ENCODE measurements around the gene RUNX1.

DNA sequence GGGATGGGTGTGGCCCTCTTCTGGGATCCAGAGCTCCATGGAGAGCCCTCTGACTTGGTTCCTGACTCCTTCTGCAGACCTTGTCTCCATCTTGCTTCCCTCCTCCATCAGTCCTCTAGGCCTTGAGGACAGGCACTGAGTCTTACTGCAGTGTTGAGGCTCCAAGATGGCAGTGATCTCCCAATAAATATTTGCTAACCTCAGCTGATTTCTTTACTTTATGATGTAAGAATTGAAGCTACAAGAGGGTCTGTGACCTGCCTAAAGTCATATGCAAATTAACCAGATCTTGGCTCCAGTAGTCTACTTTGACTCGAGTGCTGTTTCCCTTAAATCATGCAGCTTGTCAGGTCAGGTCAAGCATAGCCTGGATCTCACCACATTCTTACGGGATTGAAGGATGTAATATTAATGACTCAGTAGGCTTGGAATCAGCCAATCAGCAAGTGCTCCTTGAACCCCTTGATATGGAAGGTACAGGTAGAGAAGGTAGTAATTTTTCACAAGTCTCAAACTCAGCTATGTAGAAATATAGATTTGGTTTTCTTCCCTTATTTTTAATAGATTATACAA, 287.3 kb downstream of the RUNX1 start:
- TF ChIP-seq, protein P1, sequence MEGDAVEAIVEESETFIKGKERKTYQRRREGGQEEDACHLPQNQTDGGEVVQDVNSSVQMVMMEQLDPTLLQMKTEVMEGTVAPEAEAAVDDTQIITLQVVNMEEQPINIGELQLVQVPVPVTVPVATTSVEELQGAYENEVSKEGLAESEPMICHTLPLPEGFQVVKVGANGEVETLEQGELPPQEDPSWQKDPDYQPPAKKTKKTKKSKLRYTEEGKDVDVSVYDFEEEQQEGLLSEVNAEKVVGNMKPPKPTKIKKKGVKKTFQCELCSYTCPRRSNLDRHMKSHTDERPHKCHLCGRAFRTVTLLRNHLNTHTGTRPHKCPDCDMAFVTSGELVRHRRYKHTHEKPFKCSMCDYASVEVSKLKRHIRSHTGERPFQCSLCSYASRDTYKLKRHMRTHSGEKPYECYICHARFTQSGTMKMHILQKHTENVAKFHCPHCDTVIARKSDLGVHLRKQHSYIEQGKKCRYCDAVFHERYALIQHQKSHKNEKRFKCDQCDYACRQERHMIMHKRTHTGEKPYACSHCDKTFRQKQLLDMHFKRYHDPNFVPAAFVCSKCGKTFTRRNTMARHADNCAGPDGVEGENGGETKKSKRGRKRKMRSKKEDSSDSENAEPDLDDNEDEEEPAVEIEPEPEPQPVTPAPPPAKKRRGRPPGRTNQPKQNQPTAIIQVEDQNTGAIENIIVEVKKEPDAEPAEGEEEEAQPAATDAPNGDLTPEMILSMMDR (IDR thresholded peaks at IDR 0.05) = no peak
- no peak for TF ChIP-seq POLR2A (IDR thresholded peaks at IDR 0.05)
